Left lung (tissue), 10 donors: ENCODE data around the gene PGBD4. TPM values are rescaled to one million over a fixed set of nuclear protein-coding genes. Genes with fewer than 3 reads are reported as not detected.

ENCODE experiments used
- ATAC-seq: fragments of 200-7000 bp; cut with Tn5 transposase; one replicate; pipeline ENCODE4 v1.9.1; 2020; ENCODE audit warnings: moderate library complexity
- DNase-seq, 4 donors: peaks; one replicate each; pipeline ENCODE4 v3.0.0-alpha.2; 2013 to 2020
- H3K27ac ChIP-seq, 2 donors: fragments of 200-600 bp; sonication (generic) in 1 of 2; one replicate each; pipeline versions ENCODE4 v1.5.0 to v1.8.0; 2020 to 2021
- H3K27me3 ChIP-seq, 2 donors: fragments of 200-600 bp; sonication (generic) in 1 of 2; one replicate each; pipeline versions ENCODE4 v1.5.0 to v1.8.0; 2020 to 2021
- H3K36me3 ChIP-seq, 2 donors: fragments of 200-600 bp; sonication (generic) in 1 of 2; one replicate each; pipeline versions ENCODE4 v1.5.0 to v1.8.0; 2020 to 2021
- H3K4me1 ChIP-seq, 2 donors: fragments of 200-600 bp; one replicate each; pipeline ENCODE4 v1.8.0; 2021
- H3K4me3 ChIP-seq, 2 donors: fragments of 200-600 bp; sonication (generic) in 1 of 2; one replicate each; pipeline versions ENCODE4 v1.5.0 to v1.8.0; 2020 to 2021; ENCODE audit warnings: mild to moderate bottlenecking in 1 of 2
- H3K9me3 ChIP-seq, 2 donors: fragments of 200-600 bp; sonication (generic) in 1 of 2; one replicate each; pipeline versions ENCODE4 v1.5.0 to v1.8.0; 2020 to 2021
- intact Hi-C, 2 donors: fragments of 100-400 bp; cut with DNase I; formaldehyde crosslinking; loops; one replicate each; pipeline versions ENCODE4 v1.11.2 to v1.14.2; 2022
- polyA plus RNA-seq, 6 donors: library from polyadenylated mRNA; unstranded; fragments of 120-200 nt; gene quantifications; one replicate each; pipeline ENCODE4 v1.2.1, GENCODE V29; 2013; ENCODE audit not compliant: insufficient read length in 6 of 6
- total RNA-seq, 2 donors: library from RNA; stranded (reverse); fragmentation: NEBNext Ultra II Directional; extraction: Animal tissue kit (Norgen Biotek cat#: 25700); gene quantifications; one replicate each; pipeline ENCODE4 v1.2.1, GENCODE V29; 2021
- TF ChIP-seq, protein P1 (sequence below), 2 donors: fragments of 200-600 bp; sonication (generic) in 1 of 2; IDR thresholded peaks; one replicate each; pipeline versions ENCODE4 v1.5.0 to v1.8.0; 2021; ENCODE audit warnings: antibody characterized with exemption in 2 of 2
- donor health status: DM: no; HTN: yes; CAD: no.
- donor health status: DM: no; HTN: no; CAD: no.

Gene PGBD4
- total and polyA plus RNA-seq, 8 donors, result 1.1 to 2.5 (median 2.1) TPM

DNA sequence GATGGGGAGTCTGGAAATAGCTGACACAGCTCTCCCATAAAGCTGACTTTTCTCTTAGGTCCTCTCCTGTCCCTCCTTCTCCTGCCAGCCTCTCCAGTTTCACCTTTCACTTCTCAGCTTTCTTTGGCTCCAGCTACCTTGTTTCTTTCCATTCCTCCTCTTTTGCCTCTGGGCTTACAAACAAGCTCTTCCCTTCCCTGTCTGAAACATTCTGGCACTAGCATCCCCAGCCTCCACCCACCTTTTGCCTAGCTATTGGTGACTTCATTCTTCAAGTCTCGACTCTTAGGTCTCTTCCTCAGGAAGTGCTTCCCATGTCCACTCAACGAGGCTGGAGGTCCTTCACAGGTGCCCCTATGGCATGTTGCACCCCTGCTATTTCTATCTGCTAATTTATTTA, 42.4 kb upstream of the PGBD4 start:
- Histone ChIP-seq H3K4me1 (peaks cover 0 to 6% of the 10 kb centered on the region in 2 donors), H3K27me3 (no peaks in the 10 kb centered on the region), H3K9me3 (no peaks in the 10 kb centered on the region), H3K4me3 (no peak overlapping the region), H3K27ac (no peak overlapping the region), H3K36me3 (no peaks in the 10 kb centered on the region)
- TF ChIP-seq, protein P1, sequence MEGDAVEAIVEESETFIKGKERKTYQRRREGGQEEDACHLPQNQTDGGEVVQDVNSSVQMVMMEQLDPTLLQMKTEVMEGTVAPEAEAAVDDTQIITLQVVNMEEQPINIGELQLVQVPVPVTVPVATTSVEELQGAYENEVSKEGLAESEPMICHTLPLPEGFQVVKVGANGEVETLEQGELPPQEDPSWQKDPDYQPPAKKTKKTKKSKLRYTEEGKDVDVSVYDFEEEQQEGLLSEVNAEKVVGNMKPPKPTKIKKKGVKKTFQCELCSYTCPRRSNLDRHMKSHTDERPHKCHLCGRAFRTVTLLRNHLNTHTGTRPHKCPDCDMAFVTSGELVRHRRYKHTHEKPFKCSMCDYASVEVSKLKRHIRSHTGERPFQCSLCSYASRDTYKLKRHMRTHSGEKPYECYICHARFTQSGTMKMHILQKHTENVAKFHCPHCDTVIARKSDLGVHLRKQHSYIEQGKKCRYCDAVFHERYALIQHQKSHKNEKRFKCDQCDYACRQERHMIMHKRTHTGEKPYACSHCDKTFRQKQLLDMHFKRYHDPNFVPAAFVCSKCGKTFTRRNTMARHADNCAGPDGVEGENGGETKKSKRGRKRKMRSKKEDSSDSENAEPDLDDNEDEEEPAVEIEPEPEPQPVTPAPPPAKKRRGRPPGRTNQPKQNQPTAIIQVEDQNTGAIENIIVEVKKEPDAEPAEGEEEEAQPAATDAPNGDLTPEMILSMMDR (IDR thresholded peaks at IDR 0.05), result no peak
- intact Hi-C loops, result no loop called here
- ATAC-seq (no peak), DNase-seq (no peak)

DNA sequence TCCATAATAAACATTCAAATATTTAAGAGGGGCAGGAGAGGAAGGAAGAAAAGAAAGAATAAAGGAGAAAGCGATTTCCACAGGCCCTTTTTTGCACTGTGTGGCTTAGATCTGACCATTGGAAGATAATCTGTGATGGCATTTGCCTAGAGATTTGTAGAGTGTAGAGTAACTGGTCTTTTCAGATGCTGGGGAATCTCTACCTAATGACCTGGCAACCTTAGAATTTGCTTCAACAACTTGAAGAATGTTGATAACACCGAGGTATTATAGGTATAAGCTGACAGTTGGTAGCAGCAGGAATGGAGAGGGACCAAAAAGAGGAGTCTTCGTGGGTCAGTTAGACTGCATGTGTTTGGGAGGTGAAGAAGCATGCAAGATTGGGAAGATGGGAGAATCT, 41.9 kb upstream of the PGBD4 start:
- peaks cover 0 to 6% of the 10 kb centered on the region in 2 donors for H3K4me1 ChIP-seq
- no peaks in the 10 kb centered on the region for H3K36me3 ChIP-seq
- intact Hi-C loops, result loop anchor here in 1 of 2 donors (5.0 to 10.0 kb wide), 2 partner anchors 155 to 527 kb away; partner anchors contain the start of gene KATNBL1
- no peaks in the 10 kb centered on the region for H3K27me3 ChIP-seq
- TF ChIP-seq, protein P1 (IDR thresholded peaks at IDR 0.05), result no peak
- H3K4me3 ChIP-seq, result no peak overlapping the region
- DNase-seq, result no peak
- no peak overlapping the region for H3K27ac ChIP-seq
- ATAC-seq, result no peak
- H3K9me3 ChIP-seq, result no peaks in the 10 kb centered on the region

DNA sequence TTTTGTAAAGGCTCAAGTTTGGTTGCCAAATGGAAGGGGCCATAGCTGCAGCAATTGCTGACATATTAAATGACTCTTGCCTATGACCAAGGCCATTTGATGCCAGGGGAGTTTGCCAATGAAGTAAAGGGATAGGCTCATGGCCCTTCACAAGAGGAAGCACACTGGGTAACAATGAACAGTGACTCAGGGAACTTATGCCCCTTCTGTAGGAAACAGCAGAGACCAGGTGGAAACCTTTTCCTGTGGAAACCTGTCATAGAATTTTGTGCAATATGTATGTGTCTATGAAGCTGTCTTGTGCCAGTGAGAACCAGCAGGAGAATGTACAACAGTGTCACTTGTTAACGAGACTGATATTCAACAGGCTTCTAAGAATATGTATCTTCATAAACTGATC, 37.4 kb upstream of the PGBD4 start:
- Histone ChIP-seq H3K27ac (no peak overlapping the region), H3K9me3 (no peaks in the 10 kb centered on the region), H3K27me3 (no peaks in the 10 kb centered on the region), H3K4me1 (peaks cover 0 to 6% of the 10 kb centered on the region in 2 donors), H3K4me3 (no peak overlapping the region), H3K36me3 (no peaks in the 10 kb centered on the region)
- ATAC-seq (no peak), DNase-seq (no peak)
- TF ChIP-seq, protein P1 (IDR thresholded peaks at IDR 0.05), result no peak
- intact Hi-C loops, result loop anchor here in 1 of 2 donors (5.0 to 10.0 kb wide), 2 partner anchors 150 to 523 kb away; partner anchors contain the start of gene KATNBL1

DNA sequence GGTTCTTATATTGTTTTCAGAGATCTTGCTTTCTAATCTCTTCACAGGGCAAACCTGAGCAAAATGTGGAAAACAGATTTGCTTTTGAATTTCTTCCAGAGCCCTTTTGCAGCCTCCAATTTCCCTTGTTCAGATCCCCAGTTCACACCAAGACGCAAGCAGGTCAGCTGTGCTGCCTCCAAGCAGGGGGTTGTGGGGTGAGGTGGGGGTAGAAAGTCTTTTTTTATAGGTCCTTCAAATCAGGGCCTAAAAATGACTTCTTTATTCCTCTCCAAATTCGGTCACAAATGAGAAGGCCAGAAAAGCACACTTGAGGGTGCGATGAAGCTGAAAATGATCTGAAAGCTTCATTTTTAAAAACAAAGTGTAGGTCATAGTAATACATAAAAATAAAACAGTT, 36.6 kb upstream of the PGBD4 start:
- Histone ChIP-seq H3K27ac (no peak overlapping the region), H3K36me3 (no peaks in the 10 kb centered on the region), H3K4me1 (peaks cover 0 to 6% of the 10 kb centered on the region in 2 donors), H3K27me3 (no peaks in the 10 kb centered on the region), H3K4me3 (no peak overlapping the region), H3K9me3 (no peaks in the 10 kb centered on the region)
- DNase-seq (no peak), ATAC-seq (no peak)
- intact Hi-C loops, result loop anchor here in 1 of 2 donors (10.0 kb wide), 1 partner anchor 150 kb away; the partner anchor contains the start of gene KATNBL1
- TF ChIP-seq, protein P1 (IDR thresholded peaks at IDR 0.05), result no peak

DNA sequence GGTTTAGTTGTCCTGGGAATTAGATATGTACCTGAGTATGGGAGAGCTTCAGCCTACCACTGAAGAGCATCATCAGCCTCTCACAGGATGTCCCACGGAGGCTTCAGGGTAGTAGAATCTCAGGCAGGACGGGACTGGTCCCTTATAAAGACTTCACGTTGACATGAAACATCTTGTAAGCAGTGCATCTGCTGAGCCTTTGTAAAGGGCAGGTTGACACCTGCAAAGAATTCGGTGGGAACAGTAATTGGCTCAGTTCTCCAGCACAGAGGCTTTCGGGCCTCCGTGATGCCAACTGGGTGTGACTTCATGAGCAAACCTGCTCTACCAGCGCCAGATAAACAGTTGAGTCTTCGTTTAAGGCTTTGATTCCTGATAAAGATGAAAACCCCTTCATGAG, 35.9 kb upstream of the PGBD4 start:
- Histone ChIP-seq H3K4me1 (peaks cover 0 to 6% of the 10 kb centered on the region in 2 donors), H3K4me3 (no peak overlapping the region), H3K9me3 (no peaks in the 10 kb centered on the region), H3K36me3 (no peaks in the 10 kb centered on the region), H3K27ac (no peak overlapping the region), H3K27me3 (no peaks in the 10 kb centered on the region)
- intact Hi-C loops, result loop anchor here in 1 of 2 donors (10.0 kb wide), 1 partner anchor 149 kb away; the partner anchor contains the start of gene KATNBL1
- TF ChIP-seq, protein P1 (IDR thresholded peaks at IDR 0.05), result no peak
- no peak for ATAC-seq
- DNase-seq, result no peak
